GM12864 (cell line): ENCODE results near the gene PMEPA1.

Source experiments
- DNase-seq: peaks from one replicate; pipeline ENCODE4 v3.0.0-alpha.2; 2011; ENCODE audit warnings: low read depth
- H3K4me3 ChIP-seq: 2 replicates; pipeline ENCODE4 v1.5.1; 2011; ENCODE audit warnings: mild to moderate bottlenecking, low read depth, low read length, control low read depth
- TF ChIP-seq, protein P1 (sequence below): IDR thresholded peaks from 2 replicates; pipeline ENCODE4 v1.5.1; 2011; ENCODE audit warnings: low read depth, mild to moderate bottlenecking, moderate library complexity, low read length, control low read depth, inconsistent platforms; ENCODE audit errors: missing control alignments

Gene PMEPA1

DNA sequence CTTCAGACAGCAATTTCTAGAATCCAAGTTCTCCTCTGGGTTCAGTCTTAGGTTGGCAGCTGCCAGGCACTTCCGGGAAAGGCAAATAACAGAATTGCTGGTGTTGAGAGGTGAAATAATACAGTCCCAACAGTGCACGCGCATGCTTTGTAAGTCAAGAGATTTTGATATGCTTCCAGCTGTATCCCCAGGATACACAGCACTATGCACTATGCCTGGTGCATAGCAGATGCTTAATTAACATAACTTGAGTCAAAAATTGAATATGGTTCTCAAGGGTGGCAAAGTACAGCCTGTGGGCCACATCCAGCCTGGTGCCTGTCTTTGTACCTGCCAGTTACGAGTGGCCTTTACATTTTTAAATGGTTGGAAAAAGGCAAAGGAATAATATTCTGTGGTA is 18.9 kb upstream of the PMEPA1 start:
- TF ChIP-seq, protein P1, sequence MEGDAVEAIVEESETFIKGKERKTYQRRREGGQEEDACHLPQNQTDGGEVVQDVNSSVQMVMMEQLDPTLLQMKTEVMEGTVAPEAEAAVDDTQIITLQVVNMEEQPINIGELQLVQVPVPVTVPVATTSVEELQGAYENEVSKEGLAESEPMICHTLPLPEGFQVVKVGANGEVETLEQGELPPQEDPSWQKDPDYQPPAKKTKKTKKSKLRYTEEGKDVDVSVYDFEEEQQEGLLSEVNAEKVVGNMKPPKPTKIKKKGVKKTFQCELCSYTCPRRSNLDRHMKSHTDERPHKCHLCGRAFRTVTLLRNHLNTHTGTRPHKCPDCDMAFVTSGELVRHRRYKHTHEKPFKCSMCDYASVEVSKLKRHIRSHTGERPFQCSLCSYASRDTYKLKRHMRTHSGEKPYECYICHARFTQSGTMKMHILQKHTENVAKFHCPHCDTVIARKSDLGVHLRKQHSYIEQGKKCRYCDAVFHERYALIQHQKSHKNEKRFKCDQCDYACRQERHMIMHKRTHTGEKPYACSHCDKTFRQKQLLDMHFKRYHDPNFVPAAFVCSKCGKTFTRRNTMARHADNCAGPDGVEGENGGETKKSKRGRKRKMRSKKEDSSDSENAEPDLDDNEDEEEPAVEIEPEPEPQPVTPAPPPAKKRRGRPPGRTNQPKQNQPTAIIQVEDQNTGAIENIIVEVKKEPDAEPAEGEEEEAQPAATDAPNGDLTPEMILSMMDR, result no peak

GRCh38 chr20:57727863-57728262 is 18.0 kb upstream of the PMEPA1 start:
- TF ChIP-seq, protein P1, result no peak
- DNase-seq, result no peak
- H3K4me3 ChIP-seq, result no peak overlapping the region

More for the DNA sequence above, 18.9 kb upstream of the PMEPA1 start:
- no peak overlapping the region for H3K4me3 ChIP-seq
- no peak for DNase-seq

DNA sequence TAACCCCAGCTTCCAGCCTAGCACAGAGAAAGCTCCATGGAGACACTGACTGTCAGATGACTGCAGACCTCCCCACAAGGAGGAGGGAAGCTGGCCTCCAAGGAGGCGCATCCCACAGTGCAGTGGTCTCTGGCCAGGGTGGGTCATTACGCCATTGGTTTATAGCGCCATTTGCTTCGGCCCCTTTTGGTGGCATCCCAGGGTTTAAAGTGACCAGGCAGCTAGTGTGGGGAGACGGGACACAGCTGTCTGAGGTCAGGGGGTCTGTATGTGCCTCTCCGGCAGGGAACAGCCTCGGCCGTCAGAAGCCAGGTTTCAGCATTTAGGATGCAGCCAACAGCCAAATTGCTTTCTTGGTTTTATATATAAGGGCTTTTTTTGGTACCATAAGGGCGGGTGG is 15.8 kb upstream of the PMEPA1 start:
- TF ChIP-seq, protein P1, result no peak
- H3K4me3 ChIP-seq, result no peak overlapping the region
- no peak for DNase-seq

DNA sequence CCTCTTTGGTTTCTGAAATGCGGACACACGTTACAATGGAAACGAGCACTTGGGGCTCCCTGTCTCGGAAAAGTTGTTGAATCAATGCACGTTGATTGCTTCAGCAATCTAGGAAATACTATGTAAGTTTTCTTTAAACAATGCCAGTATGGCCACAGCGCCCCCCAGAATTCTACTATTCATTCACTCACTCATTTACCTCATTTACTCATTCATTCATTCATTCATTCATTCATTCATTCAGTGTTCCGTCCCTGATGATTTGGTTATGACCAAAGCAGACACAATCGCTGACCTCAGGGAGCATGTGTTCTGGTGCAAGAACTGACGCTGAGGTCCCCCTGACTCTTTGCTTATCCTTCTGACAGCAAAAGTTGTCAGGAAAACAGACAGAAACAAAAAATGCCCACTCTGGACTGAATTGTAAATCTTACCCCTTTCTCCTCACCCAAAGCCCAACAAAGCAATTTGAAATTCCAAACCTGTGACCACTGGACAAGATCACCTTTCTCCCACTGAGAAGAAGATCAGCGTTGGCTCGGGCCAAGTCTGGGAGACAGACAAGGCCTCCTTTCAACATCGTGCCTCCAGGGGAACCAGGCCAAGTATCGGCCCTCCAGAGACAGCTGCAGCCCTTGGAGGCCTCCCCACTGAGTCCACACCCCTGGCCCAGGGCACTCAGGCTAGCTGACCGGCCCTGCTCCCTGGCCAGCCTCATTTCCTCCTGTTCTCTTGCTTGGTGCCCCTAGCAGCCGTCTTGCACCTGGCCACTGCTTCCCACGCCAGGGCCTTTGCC is 15.0 kb upstream of the PMEPA1 start:
- TF ChIP-seq, protein P1, result no peak
- DNase-seq, result no peak

GRCh38 chr20:57723816-57724215 is 14.0 kb upstream of the PMEPA1 start:
- TF ChIP-seq, protein P1, result no peak
- DNase-seq, result no peak
- H3K4me3 ChIP-seq, result no peak overlapping the region

More for the DNA sequence above, 15.0 kb upstream of the PMEPA1 start:
- H3K4me3 ChIP-seq, result no peak overlapping the region

- no peak for DNase-seq
- TF ChIP-seq, protein P1, result no peak
- H3K4me3 ChIP-seq, result no peak overlapping the region
Measured at GRCh38 chr20:57719951-57720350, 10.1 kb upstream of the PMEPA1 start.
